ENCODE results near the gene PROK1. TPM values are rescaled to one million over a fixed set of nuclear protein-coding genes. Genes with fewer than 3 reads are reported as not detected.

PROK1 gene
- total RNA-seq, 1 experiment from 2014 or later, result 0.22 TPM

- RAD21 ChIA-PET (ENCODE audit: low non-redundant PET in 1 of 2, low total read pairs in 2 of 2, uncharacterized antibody in 2 of 2, unreplicated experiment in 2 of 2), result no interaction called here
- CTCF ChIA-PET, result no interaction called here
- Histone ChIP-seq H3K27me3 (ENCODE audit: insufficient read depth, low read length) (no peaks in the 10 kb centered on the region), H3K9ac (ENCODE audit: low read length) (no peak overlapping the region), H3K4me3 (replicated peaks in 1 of 2; ENCODE audit: low read depth in 1 of 2, low read length in 2 of 2) (no peak overlapping the region), H4K20me1 (ENCODE audit: insufficient read depth) (no peaks in the 10 kb centered on the region), H3K4me2 (ENCODE audit: low read length) (no peak overlapping the region), H3K9me2 (ENCODE audit: insufficient read depth) (no peaks in the 10 kb centered on the region), H3K4me1 (ENCODE audit: control insufficient read depth in 1 of 2, insufficient read depth in 2 of 2, low read length in 2 of 2) (peaks cover 0 to 7% of the 10 kb centered on the region in 2 experiments; a peak in 1 of 4 replicates), H2AFZ (ENCODE audit: low read depth, low read length, poor library complexity, severe bottlenecking) (no peak overlapping the region), H3K79me2 (ENCODE audit: insufficient read depth, low read length) (no peaks in the 10 kb centered on the region), H3K27ac (ENCODE audit: low read depth, low read length) (no peak overlapping the region), H3K9me3 (ENCODE audit: control insufficient read depth in 1 of 2, insufficient read depth in 1 of 2, low read depth in 1 of 2, low read length in 2 of 2) (no peaks in the 10 kb centered on the region), H3K36me3 (ENCODE audit: control insufficient read depth in 1 of 2, insufficient read depth in 2 of 2, low read length in 2 of 2) (no peaks in the 10 kb centered on the region)
- intact Hi-C loops (cut with micrococcal nuclease), result no loop called here
- no TSS peak for BruUV-seq (replicated peaks)
- TF ChIP-seq ZNF274 (IDR thresholded peaks at IDR 0.05; ENCODE audit: low read depth, low read length) (no peak), EZH2 (IDR thresholded peaks at IDR 0.05) (no peak)
- DNase-seq (ENCODE audit: low read depth, low spot score) (no peak), ATAC-seq (no peak)
- POLR2A ChIA-PET, result no interaction called here
These were observed 32.2 kb upstream of the PROK1 start for GRCh38 chr1:110418729-110419128.

- Histone ChIP-seq H3K27ac (ENCODE audit: low read depth, low read length) (no peak overlapping the region), H3K36me3 (ENCODE audit: control insufficient read depth in 1 of 2, insufficient read depth in 2 of 2, low read length in 2 of 2) (no peaks in the 10 kb centered on the region), H3K4me3 (replicated peaks in 1 of 2; ENCODE audit: low read depth in 1 of 2, low read length in 2 of 2) (no peak overlapping the region), H3K9me2 (ENCODE audit: insufficient read depth) (no peaks in the 10 kb centered on the region), H3K79me2 (ENCODE audit: insufficient read depth, low read length) (no peaks in the 10 kb centered on the region), H3K4me2 (ENCODE audit: low read length) (no peak overlapping the region), H4K20me1 (ENCODE audit: insufficient read depth) (no peaks in the 10 kb centered on the region), H3K9me3 (ENCODE audit: control insufficient read depth in 1 of 2, insufficient read depth in 1 of 2, low read depth in 1 of 2, low read length in 2 of 2) (no peaks in the 10 kb centered on the region), H2AFZ (ENCODE audit: low read depth, low read length, poor library complexity, severe bottlenecking) (no peak overlapping the region), H3K4me1 (ENCODE audit: control insufficient read depth in 1 of 2, insufficient read depth in 2 of 2, low read length in 2 of 2) (peaks cover 0 to 7% of the 10 kb centered on the region in 2 experiments; a peak in 1 of 4 replicates), H3K9ac (ENCODE audit: low read length) (no peak overlapping the region), H3K27me3 (ENCODE audit: insufficient read depth, low read length) (no peaks in the 10 kb centered on the region)
- ChIA-PET POLR2A (no interaction called here), RAD21 (ENCODE audit: low non-redundant PET in 1 of 2, low total read pairs in 2 of 2, uncharacterized antibody in 2 of 2, unreplicated experiment in 2 of 2) (no interaction called here), CTCF (no interaction called here)
- ATAC-seq (no peak), DNase-seq (ENCODE audit: low read depth, low spot score) (no peak)
- intact Hi-C loops (cut with micrococcal nuclease), result no loop called here
- TF ChIP-seq YY1 (IDR thresholded peaks at IDR 0.05; ENCODE audit: extremely low read depth, insufficient replicate concordance, low read depth, low read length), result no peak
- BruUV-seq (replicated peaks), result no TSS peak
These were observed 30.8 kb upstream of the PROK1 start for GRCh38 chr1:110420023-110420662.

Data from HCT116 (cell line).